22Rv1 (cell line): ENCODE data around the gene IPO11.

Experiments
- ZFX ChIP-seq: fragments of 450-650 bp; IDR thresholded peaks from 2 replicates; pipeline ENCODE4 v1.6.1; 2017; ENCODE audit warnings: antibody characterized with exemption, borderline replicate concordance
- TF ChIP-seq, protein P1 (sequence below): fragments of 450-650 bp; IDR thresholded peaks from 2 replicates; pipeline ENCODE4 v1.5.1; 2017; ENCODE audit warnings: mild to moderate bottlenecking

DNA sequence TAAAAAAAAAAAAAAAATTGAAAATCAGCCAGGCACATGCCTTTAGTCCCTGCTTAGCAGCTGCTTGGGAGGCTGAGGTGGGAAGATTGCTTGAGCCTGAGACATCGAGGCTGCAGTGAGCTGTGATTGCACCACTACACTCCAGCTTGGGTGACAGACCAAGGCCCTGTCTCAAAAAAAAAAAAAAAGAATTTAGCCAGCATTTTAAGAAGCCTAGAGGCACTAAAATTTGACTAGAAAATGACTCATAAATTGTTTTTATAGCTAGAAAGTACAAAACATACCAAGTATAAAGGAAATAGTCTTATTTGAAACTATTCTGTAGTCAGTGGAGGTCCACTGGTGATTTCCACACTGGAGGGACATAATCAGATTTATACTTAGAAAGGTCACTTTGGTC, 183.5 kb downstream of the IPO11 start:
- TF ChIP-seq, protein P1, sequence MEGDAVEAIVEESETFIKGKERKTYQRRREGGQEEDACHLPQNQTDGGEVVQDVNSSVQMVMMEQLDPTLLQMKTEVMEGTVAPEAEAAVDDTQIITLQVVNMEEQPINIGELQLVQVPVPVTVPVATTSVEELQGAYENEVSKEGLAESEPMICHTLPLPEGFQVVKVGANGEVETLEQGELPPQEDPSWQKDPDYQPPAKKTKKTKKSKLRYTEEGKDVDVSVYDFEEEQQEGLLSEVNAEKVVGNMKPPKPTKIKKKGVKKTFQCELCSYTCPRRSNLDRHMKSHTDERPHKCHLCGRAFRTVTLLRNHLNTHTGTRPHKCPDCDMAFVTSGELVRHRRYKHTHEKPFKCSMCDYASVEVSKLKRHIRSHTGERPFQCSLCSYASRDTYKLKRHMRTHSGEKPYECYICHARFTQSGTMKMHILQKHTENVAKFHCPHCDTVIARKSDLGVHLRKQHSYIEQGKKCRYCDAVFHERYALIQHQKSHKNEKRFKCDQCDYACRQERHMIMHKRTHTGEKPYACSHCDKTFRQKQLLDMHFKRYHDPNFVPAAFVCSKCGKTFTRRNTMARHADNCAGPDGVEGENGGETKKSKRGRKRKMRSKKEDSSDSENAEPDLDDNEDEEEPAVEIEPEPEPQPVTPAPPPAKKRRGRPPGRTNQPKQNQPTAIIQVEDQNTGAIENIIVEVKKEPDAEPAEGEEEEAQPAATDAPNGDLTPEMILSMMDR, result no peak
- TF ChIP-seq ZFX, result no peak
